ENCODE data around the gene NRG4.

- TF ChIP-seq, protein P1, sequence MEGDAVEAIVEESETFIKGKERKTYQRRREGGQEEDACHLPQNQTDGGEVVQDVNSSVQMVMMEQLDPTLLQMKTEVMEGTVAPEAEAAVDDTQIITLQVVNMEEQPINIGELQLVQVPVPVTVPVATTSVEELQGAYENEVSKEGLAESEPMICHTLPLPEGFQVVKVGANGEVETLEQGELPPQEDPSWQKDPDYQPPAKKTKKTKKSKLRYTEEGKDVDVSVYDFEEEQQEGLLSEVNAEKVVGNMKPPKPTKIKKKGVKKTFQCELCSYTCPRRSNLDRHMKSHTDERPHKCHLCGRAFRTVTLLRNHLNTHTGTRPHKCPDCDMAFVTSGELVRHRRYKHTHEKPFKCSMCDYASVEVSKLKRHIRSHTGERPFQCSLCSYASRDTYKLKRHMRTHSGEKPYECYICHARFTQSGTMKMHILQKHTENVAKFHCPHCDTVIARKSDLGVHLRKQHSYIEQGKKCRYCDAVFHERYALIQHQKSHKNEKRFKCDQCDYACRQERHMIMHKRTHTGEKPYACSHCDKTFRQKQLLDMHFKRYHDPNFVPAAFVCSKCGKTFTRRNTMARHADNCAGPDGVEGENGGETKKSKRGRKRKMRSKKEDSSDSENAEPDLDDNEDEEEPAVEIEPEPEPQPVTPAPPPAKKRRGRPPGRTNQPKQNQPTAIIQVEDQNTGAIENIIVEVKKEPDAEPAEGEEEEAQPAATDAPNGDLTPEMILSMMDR (IDR thresholded peaks at IDR 0.05) = no peak
- TF ChIP-seq POLR2AphosphoS5 (IDR thresholded peaks at IDR 0.05) (no peak), POLR2A (IDR thresholded peaks at IDR 0.05) (no peak)
Measured at GRCh38 chr15:76034111-76034510, 21.9 kb upstream of the NRG4 start.
